K562 (cell line): ENCODE results near the gene FBXO17. TPM values are rescaled to one million over a fixed set of nuclear protein-coding genes. Genes with fewer than 3 reads are reported as not detected.

ENCODE experiments used
- CCNT2 ChIP-seq: IDR thresholded peaks from 2 replicates; pipeline ENCODE4 v1.6.1; 2011; ENCODE audit warnings: borderline replicate concordance, low read depth, mild to moderate bottlenecking, moderate library complexity, mixed read lengths, low read length; ENCODE audit not compliant: insufficient read length; ENCODE audit errors: extremely low read depth
- EP400 ChIP-seq: fragments of 450-650 bp; IDR thresholded peaks from 2 replicates; pipeline ENCODE4 v1.6.1; 2017; ENCODE audit warnings: antibody characterized with exemption, mild to moderate bottlenecking, moderate library complexity
- GATAD2A ChIP-seq: fragments of 450-650 bp; IDR thresholded peaks from 2 replicates; pipeline ENCODE4 v1.6.1; 2017
- GTF2A2 ChIP-seq: IDR thresholded peaks from 2 replicates; pipeline ENCODE4 v1.6.1; 2016; ENCODE audit warnings: mild to moderate bottlenecking, missing genetic modification characterization, missing compliant biosample characterization
- MECOM ChIP-seq: fragments of 250-450 bp; sonication (Bioruptor Pico); IDR thresholded peaks from 2 replicates; pipeline ENCODE4 v1.8.0; 2022; ENCODE audit warnings: inconsistent platforms
- RBM22 ChIP-seq: fragments of 200-400 bp; formaldehyde crosslinking; IDR thresholded peaks from 2 replicates; pipeline ENCODE4 v1.6.1; 2018; ENCODE audit warnings: low read length, low read depth; ENCODE audit not compliant: poor library complexity, severe bottlenecking
- ZC3H8 ChIP-seq: fragments of 450-650 bp; IDR thresholded peaks from 2 replicates; pipeline ENCODE4 v1.6.1; 2017
- ZNF324 ChIP-seq: fragments of 250-450 bp; sonication (Bioruptor Pico); IDR thresholded peaks from 2 replicates; pipeline ENCODE4 v1.4.0; 2020; ENCODE audit warnings: mild to moderate bottlenecking
- ZNF431 ChIP-seq: sonication (generic); formaldehyde crosslinking; IDR thresholded peaks from 2 replicates; pipeline ENCODE4 v1.8.0; 2022; ENCODE audit warnings: mild to moderate bottlenecking, missing genetic modification reagents
- polyA plus RNA-seq, 8 experiments: library from polyadenylated mRNA; depleted of rRNA in 4 of 8; stranded (reverse) in 5 of 8; unstranded in 3 of 8; fragments of >200 nt; fragmentation: Nextera tagmentation in 2 of 8; fragmentation: Illumina TruSeq in 1 of 8; extraction: Ambion mirVana in 2 of 8; extraction: Trizol in 1 of 8; gene quantifications; 2 replicates each; pipeline versions ENCODE4 v1.2.1 to v1.2.3, GENCODE V29; 2011 to 2014; ENCODE audit warnings: inconsistent platforms in 1 of 8, missing spikeins in 1 of 8
- total RNA-seq, 7 experiments: library from RNA; depleted of rRNA in 6 of 7; stranded (reverse); fragments of >200 nt in 6 of 7; fragmentation: Illumina TruSeq in 2 of 7; extraction: Trizol in 2 of 7; gene quantifications; 2 replicates each; pipeline versions ENCODE4 v1.2.1 to v1.2.3, GENCODE V29; 2011 to 2021; ENCODE audit warnings: low replicate concordance in 1 of 7
- TF ChIP-seq, protein P1 (sequence below): sonication (generic); formaldehyde crosslinking; IDR thresholded peaks from 2 replicates; pipeline ENCODE4 v1.8.0; 2023; ENCODE audit warnings: missing genetic modification reagents, mild to moderate bottlenecking, borderline replicate concordance
- TF ChIP-seq, protein P2 (sequence below): sonication (generic); formaldehyde crosslinking; IDR thresholded peaks from 2 replicates; pipeline ENCODE4 v1.8.1; 2023; ENCODE audit warnings: mild to moderate bottlenecking, missing genetic modification reagents, moderate library complexity
- TF ChIP-seq, protein P3 (sequence below): fragments of 450-650 bp; IDR thresholded peaks from 2 replicates; pipeline ENCODE4 v1.6.1; 2017; ENCODE audit warnings: antibody characterized with exemption
- TF ChIP-seq, protein P4 (sequence below): fragments of 450-650 bp; IDR thresholded peaks from 2 replicates; pipeline ENCODE4 v1.7.1; 2018; ENCODE audit warnings: mild to moderate bottlenecking, low read depth; ENCODE audit not compliant: partially characterized antibody
- TF ChIP-seq, protein P5 (sequence below): fragments of 250-450 bp; sonication (Bioruptor Pico); IDR thresholded peaks from 2 replicates; pipeline ENCODE4 v1.6.1; 2021; ENCODE audit warnings: mild to moderate bottlenecking

Gene FBXO17
- total and polyA plus RNA-seq, 9 of the 15 experiments (the other 6 are each of a cell fraction or from before 2014, with no cell fraction given): 4.1 to 27.1 (median 19.0) TPM

DNA sequence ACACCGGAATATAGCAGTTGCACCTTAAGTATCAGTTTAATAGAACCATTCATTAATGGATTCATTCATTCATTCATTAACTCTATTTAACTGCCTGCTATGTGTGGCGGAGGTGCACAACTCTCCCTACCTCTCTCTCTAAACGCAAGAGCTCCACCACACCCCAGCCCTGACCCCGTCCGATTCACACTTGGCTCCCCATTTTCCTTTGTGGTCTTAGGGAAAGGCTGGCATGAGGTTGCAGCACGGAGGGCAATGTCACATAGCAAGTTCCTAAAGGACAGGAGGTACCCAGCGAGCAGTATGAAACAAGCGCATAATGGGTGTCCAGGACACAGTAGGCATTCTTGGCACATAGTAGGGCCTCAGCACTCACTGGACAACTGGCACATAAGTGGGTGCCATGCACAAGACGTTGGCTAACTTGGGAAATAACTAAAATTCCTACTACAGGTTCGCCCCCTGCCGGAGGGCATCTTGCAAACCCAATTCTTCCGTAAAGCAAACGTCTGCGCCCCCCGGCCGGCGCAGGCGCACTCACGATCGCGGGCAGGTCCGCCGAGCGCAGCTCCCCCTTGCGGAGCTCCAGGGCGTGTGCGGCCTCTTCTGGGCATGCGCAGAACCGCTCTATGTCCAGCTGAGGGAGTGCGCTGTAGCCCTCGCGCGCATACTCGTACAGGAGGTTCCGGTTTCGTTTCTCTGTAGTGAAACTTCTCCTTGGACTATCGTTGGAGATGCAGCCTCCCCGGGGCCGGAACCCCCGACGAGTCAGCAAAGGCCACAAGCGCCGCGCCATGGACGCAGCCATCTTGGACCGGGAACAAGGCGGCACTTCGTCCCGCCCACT, 45.4 kb downstream of the FBXO17 start, which contains the start of gene SARS2 (continued):
- peak; percentile 91 for TF ChIP-seq EP400
- TF ChIP-seq, protein P1, sequence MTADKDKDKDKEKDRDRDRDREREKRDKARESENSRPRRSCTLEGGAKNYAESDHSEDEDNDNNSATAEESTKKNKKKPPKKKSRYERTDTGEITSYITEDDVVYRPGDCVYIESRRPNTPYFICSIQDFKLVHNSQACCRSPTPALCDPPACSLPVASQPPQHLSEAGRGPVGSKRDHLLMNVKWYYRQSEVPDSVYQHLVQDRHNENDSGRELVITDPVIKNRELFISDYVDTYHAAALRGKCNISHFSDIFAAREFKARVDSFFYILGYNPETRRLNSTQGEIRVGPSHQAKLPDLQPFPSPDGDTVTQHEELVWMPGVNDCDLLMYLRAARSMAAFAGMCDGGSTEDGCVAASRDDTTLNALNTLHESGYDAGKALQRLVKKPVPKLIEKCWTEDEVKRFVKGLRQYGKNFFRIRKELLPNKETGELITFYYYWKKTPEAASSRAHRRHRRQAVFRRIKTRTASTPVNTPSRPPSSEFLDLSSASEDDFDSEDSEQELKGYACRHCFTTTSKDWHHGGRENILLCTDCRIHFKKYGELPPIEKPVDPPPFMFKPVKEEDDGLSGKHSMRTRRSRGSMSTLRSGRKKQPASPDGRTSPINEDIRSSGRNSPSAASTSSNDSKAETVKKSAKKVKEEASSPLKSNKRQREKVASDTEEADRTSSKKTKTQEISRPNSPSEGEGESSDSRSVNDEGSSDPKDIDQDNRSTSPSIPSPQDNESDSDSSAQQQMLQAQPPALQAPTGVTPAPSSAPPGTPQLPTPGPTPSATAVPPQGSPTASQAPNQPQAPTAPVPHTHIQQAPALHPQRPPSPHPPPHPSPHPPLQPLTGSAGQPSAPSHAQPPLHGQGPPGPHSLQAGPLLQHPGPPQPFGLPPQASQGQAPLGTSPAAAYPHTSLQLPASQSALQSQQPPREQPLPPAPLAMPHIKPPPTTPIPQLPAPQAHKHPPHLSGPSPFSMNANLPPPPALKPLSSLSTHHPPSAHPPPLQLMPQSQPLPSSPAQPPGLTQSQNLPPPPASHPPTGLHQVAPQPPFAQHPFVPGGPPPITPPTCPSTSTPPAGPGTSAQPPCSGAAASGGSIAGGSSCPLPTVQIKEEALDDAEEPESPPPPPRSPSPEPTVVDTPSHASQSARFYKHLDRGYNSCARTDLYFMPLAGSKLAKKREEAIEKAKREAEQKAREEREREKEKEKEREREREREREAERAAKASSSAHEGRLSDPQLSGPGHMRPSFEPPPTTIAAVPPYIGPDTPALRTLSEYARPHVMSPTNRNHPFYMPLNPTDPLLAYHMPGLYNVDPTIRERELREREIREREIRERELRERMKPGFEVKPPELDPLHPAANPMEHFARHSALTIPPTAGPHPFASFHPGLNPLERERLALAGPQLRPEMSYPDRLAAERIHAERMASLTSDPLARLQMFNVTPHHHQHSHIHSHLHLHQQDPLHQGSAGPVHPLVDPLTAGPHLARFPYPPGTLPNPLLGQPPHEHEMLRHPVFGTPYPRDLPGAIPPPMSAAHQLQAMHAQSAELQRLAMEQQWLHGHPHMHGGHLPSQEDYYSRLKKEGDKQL (CRISPR knock-in tag): no peak
- peak; percentile 77; the same call in 1 of the 2 replicates for TF ChIP-seq GATAD2A
- peak; percentile 46 for TF ChIP-seq CCNT2
- TF ChIP-seq, protein P2, sequence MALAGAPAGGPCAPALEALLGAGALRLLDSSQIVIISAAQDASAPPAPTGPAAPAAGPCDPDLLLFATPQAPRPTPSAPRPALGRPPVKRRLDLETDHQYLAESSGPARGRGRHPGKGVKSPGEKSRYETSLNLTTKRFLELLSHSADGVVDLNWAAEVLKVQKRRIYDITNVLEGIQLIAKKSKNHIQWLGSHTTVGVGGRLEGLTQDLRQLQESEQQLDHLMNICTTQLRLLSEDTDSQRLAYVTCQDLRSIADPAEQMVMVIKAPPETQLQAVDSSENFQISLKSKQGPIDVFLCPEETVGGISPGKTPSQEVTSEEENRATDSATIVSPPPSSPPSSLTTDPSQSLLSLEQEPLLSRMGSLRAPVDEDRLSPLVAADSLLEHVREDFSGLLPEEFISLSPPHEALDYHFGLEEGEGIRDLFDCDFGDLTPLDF (CRISPR knock-in tag): 0 out of 2 replicates have a peak, but pooled peaks have one; percentile 29
- TF ChIP-seq MECOM (CRISPR knock-in tag): peak; percentile 68
- TF ChIP-seq, protein P3, sequence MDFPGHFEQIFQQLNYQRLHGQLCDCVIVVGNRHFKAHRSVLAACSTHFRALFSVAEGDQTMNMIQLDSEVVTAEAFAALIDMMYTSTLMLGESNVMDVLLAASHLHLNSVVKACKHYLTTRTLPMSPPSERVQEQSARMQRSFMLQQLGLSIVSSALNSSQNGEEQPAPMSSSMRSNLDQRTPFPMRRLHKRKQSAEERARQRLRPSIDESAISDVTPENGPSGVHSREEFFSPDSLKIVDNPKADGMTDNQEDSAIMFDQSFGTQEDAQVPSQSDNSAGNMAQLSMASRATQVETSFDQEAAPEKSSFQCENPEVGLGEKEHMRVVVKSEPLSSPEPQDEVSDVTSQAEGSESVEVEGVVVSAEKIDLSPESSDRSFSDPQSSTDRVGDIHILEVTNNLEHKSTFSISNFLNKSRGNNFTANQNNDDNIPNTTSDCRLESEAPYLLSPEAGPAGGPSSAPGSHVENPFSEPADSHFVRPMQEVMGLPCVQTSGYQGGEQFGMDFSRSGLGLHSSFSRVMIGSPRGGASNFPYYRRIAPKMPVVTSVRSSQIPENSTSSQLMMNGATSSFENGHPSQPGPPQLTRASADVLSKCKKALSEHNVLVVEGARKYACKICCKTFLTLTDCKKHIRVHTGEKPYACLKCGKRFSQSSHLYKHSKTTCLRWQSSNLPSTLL: no peak
- TF ChIP-seq ZC3H8: no peak
- TF ChIP-seq, protein P4, sequence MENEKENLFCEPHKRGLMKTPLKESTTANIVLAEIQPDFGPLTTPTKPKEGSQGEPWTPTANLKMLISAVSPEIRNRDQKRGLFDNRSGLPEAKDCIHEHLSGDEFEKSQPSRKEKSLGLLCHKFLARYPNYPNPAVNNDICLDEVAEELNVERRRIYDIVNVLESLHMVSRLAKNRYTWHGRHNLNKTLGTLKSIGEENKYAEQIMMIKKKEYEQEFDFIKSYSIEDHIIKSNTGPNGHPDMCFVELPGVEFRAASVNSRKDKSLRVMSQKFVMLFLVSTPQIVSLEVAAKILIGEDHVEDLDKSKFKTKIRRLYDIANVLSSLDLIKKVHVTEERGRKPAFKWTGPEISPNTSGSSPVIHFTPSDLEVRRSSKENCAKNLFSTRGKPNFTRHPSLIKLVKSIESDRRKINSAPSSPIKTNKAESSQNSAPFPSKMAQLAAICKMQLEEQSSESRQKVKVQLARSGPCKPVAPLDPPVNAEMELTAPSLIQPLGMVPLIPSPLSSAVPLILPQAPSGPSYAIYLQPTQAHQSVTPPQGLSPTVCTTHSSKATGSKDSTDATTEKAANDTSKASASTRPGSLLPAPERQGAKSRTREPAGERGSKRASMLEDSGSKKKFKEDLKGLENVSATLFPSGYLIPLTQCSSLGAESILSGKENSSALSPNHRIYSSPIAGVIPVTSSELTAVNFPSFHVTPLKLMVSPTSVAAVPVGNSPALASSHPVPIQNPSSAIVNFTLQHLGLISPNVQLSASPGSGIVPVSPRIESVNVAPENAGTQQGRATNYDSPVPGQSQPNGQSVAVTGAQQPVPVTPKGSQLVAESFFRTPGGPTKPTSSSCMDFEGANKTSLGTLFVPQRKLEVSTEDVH: peak; percentile 66
- no peak for TF ChIP-seq RBM22
- TF ChIP-seq ZNF431 (CRISPR knock-in tag): no peak
- 0 out of 2 replicates have a peak, but pooled peaks have one; percentile 34 for TF ChIP-seq GTF2A2 (tag)
- 0 out of 2 replicates have a peak, but pooled peaks have one; percentile 30 for TF ChIP-seq ZNF324 (CRISPR knock-in tag)
- TF ChIP-seq, protein P5, sequence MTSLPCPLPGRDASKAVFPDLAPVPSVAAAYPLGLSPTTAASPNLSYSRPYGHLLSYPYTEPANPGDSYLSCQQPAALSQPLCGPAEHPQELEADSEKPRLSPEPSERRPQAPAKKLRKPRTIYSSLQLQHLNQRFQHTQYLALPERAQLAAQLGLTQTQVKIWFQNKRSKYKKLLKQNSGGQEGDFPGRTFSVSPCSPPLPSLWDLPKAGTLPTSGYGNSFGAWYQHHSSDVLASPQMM (CRISPR knock-in tag): no peak
